Activated naive CD8-positive, alpha-beta T cell treated with anti-CD3 and anti-CD28 coated beads, Interleukin-2, amount 50 U/mL, for 16 hours (primary cell): ENCODE measurements around the gene TAP1.

Source experiments
- DNase-seq: peaks from one replicate; pipeline ENCODE4 v3.0.0-alpha.2; 2020; ENCODE audit warnings: low read depth, low spot score

TAP1 gene

DNA sequence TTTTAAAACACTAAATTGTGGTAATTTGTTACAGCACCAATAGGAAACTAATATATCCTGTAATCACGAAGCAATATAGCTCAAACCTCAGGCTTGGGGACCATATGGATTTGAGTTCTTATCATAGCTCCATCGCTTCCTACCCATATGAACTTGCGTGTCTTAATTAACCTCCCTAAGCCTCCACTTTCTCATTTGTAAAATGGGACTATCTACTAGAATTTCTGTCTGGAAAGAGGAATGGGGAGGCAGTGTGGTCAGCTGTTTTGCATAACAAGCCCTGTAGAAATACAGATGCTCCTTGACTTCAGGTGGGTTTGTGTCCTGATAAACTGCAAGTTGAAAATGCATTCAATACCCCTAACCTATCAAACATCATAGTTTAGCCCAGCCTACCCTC is 53.8 kb downstream of the TAP1 start:
- DNase-seq, result no peak

DNA sequence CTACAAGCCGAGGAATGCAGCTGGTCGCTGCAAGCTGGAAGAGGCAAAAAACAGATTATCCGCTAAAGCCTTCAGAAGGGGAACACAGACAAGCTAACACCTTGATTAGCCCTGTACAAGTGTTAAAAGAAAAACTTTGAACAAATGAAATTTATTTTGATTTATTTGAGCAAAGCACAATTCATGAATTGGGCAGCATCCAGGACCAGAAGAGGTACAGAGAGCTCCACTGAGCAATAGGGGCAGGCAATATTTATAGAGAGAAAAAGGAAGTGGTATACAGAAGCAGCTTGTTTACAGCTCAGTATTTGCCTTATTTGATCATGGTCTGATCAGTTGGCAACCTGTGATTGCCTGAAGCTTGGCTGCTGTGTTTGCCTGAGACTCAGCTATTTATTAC is 54.3 kb downstream of the TAP1 start:
- DNase-seq, result no peak

DNA sequence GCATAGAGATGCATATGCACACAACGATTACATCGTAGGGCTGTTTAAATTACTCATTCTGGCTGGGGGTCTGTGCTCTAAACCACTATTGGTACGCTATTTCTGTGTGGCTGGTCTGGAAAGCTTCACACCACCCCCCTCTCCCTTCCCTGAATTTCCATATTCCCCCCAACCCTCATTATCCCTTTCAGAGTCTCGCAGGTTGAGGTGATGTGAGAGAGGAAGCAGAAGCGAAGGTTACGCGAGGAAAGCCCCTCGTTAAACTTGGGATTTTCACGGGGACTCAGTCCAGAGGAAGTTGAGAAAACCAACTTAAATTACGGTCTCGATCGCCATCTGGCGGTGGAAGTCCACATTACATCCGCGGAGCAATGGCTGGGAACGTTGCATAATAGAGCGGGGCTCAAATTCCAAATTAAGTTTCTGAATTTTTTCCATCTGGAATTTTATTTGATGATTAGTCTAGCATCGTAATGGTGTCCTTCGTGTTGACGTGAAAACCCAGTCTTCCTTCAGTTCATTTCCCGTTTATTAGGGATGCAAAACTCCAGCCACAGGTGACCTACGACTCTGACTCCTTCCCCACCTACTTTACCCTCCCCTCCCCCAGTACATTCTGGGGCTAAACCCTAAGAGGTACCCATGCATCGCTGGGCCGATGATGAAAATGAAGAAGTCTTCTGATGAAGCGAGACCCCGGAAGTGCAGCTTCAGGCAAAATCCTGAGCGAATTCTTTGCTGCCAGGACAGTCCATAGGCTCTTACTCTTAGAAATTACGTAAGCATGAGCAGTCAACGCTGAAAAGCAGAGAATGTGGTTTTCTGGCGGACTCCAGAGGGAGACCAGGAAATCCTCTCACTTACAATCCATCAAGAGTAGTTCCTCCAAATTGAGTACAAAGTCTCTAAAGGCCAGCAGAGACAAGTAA is 56.4 kb downstream of the TAP1 start:
- peak; percentile 62 for DNase-seq
